OCI-LY3 (cell line): Measurements from ENCODE around the gene TECR.

Experiments
- H2AFZ ChIP-seq: fragments of 200-600, 300-600 bp; shearing (Covaris generic); 2 replicates; pipeline ENCODE4 v1.6.0; 2014; ENCODE audit warnings: antibody characterized with exemption, low read depth, low read length
- H3K27ac ChIP-seq: fragments of 200-600, 300-600 bp; sonication (generic); 2 replicates; pipeline ENCODE4 v1.5.1; 2014; ENCODE audit warnings: mild to moderate bottlenecking, low read length, moderate library complexity, mixed read lengths
- H3K27me3 ChIP-seq: fragments of 200-600, 300-600 bp; sonication (generic); 2 replicates; pipeline ENCODE4 v1.6.1; 2014; ENCODE audit warnings: low read depth, low read length, mixed read lengths
- H3K36me3 ChIP-seq: fragments of 200-600, 300-600 bp; sonication (generic); replicated peaks from 2 replicates; pipeline ENCODE3; 2014; ENCODE audit warnings: low read depth, low read length, mixed read lengths
- H3K4me1 ChIP-seq: fragments of 300-600, 200-600 bp; sonication (generic); 2 replicates; pipeline ENCODE4 v1.6.1; 2014; ENCODE audit warnings: low read length, mixed read lengths
- H3K4me2 ChIP-seq: fragments of 200-600, 300-600 bp; sonication (generic); 2 replicates; pipeline ENCODE4 v1.6.1; 2014; ENCODE audit warnings: low read length, mixed read lengths
- H3K4me3 ChIP-seq: fragments of 300-600, 200-600 bp; sonication (generic); 2 replicates; pipeline ENCODE4 v1.5.1; 2014; ENCODE audit warnings: antibody characterized with exemption, mild to moderate bottlenecking, low read length, moderate library complexity
- H3K79me2 ChIP-seq: fragments of 300-600, 200-600 bp; shearing (Covaris generic); 2 replicates; pipeline ENCODE4 v1.6.1; 2014; ENCODE audit warnings: mild to moderate bottlenecking, low read length, mixed read lengths
- H3K9ac ChIP-seq: fragments of 300-600, 200-600 bp; shearing (Covaris generic); 2 replicates; pipeline ENCODE4 v1.6.0; 2014; ENCODE audit warnings: mild to moderate bottlenecking, low read length, moderate library complexity
- H3K9me3 ChIP-seq: fragments of 200-600, 300-600 bp; shearing (Covaris generic); 2 replicates; pipeline ENCODE4 v1.6.1; 2014; ENCODE audit warnings: low read length, mixed read lengths; ENCODE audit not compliant: insufficient read depth
- H4K20me1 ChIP-seq: fragments of 200-600, 300-600 bp; sonication (generic); 2 replicates; pipeline ENCODE4 v1.6.1; 2016; ENCODE audit warnings: low read length, mixed read lengths; ENCODE audit not compliant: insufficient read depth
- EZH2phosphoT487 ChIP-seq: fragments of 200-600 bp; shearing (Covaris generic); IDR thresholded peaks from 2 replicates; pipeline ENCODE4 v1.6.1; 2018; ENCODE audit warnings: antibody characterized with exemption, mixed run types, low read depth
- TF ChIP-seq, protein P1 (sequence below): fragments of 200-600, 300-600 bp; sonication (generic); IDR thresholded peaks from 2 replicates; pipeline ENCODE4 v1.5.1; 2014; ENCODE audit warnings: antibody characterized with exemption, low read length, low read depth

TECR gene

DNA sequence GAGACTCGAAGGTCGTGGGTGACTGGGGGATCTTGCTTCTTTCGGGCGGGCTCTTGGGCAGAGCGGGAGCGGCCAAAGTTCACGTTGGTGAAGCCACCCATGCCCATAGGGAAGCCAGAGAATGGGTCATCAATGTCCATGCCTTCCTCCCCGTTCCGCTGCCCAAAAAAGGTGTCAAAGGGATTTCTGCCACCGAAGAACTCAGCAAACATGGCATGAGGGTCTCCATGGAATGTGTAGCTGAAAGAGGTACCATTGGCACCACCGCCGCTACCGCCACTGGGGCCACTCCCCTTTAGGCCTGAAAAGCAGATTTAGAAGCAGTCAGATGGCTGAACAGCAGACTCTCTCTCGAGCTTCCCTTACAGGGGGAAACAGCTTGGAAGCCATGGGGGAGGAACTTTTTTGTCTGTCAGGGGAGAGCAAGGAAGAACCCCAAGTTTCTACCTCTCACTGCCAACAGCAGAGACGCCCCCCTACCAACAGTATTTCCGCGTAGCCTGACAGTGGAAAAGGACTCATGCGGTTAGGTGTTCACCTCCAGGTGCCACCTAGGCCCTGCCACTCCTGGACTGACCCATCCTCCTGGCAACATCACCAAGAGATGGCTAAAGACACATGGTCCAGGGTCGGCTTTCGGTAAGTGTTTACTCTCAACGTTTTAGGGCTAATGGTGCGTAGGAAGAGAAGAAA is 12.5 kb upstream of the TECR start:
- H2AFZ ChIP-seq: no peak overlapping the region
- H3K4me2 ChIP-seq: peak overlapping the region; percentile 88
- H3K4me1 ChIP-seq: peaks cover 15% of the 10 kb centered on the region
- peak overlapping the region; percentile 89 for H3K9ac ChIP-seq
- peaks cover 31% of the 10 kb centered on the region for H3K79me2 ChIP-seq
- H3K27ac ChIP-seq: no peak overlapping the region; the same call in 1 of the 2 replicates
- H3K36me3 ChIP-seq: peaks cover 31% of the 10 kb centered on the region
- no peaks in the 10 kb centered on the region for H3K9me3 ChIP-seq
- H3K4me3 ChIP-seq: peak overlapping the region; percentile 81
- peaks cover 24% of the 10 kb centered on the region for H4K20me1 ChIP-seq
- no peaks in the 10 kb centered on the region for H3K27me3 ChIP-seq
- TF ChIP-seq, protein P1, sequence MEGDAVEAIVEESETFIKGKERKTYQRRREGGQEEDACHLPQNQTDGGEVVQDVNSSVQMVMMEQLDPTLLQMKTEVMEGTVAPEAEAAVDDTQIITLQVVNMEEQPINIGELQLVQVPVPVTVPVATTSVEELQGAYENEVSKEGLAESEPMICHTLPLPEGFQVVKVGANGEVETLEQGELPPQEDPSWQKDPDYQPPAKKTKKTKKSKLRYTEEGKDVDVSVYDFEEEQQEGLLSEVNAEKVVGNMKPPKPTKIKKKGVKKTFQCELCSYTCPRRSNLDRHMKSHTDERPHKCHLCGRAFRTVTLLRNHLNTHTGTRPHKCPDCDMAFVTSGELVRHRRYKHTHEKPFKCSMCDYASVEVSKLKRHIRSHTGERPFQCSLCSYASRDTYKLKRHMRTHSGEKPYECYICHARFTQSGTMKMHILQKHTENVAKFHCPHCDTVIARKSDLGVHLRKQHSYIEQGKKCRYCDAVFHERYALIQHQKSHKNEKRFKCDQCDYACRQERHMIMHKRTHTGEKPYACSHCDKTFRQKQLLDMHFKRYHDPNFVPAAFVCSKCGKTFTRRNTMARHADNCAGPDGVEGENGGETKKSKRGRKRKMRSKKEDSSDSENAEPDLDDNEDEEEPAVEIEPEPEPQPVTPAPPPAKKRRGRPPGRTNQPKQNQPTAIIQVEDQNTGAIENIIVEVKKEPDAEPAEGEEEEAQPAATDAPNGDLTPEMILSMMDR: no peak
- no peak for TF ChIP-seq EZH2phosphoT487

DNA sequence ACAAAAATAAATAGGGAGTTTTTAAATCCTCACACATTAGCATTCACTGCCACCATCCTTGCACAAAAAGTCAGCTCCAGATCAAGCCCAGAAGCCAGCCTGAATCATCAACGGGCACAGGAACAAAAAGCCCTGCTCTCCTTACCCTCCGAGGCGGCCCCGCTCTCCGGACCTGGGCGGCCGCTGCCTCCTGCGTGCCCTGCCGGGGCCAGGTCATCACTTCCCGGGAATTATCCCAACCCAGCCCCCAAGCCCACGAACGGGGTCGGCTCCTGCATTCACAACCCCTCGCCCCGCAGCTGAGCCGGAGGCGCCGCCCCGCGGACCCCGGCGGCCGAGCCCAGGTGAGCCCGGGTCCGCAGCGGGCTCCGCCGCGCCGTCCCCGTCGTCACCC is 12.0 kb upstream of the TECR start:
- Histone ChIP-seq H3K27ac (peak overlapping the region; percentile 83), H2AFZ (no peak overlapping the region), H3K36me3 (peaks cover 31% of the 10 kb centered on the region), H3K4me3 (peak overlapping the region; percentile 81), H3K9me3 (no peaks in the 10 kb centered on the region), H3K4me1 (peaks cover 15% of the 10 kb centered on the region), H3K79me2 (peaks cover 31% of the 10 kb centered on the region), H4K20me1 (peaks cover 24% of the 10 kb centered on the region), H3K9ac (peak overlapping the region; percentile 89), H3K27me3 (no peaks in the 10 kb centered on the region), H3K4me2 (peak overlapping the region; percentile 88)
- TF ChIP-seq, protein P1: no peak

DNA sequence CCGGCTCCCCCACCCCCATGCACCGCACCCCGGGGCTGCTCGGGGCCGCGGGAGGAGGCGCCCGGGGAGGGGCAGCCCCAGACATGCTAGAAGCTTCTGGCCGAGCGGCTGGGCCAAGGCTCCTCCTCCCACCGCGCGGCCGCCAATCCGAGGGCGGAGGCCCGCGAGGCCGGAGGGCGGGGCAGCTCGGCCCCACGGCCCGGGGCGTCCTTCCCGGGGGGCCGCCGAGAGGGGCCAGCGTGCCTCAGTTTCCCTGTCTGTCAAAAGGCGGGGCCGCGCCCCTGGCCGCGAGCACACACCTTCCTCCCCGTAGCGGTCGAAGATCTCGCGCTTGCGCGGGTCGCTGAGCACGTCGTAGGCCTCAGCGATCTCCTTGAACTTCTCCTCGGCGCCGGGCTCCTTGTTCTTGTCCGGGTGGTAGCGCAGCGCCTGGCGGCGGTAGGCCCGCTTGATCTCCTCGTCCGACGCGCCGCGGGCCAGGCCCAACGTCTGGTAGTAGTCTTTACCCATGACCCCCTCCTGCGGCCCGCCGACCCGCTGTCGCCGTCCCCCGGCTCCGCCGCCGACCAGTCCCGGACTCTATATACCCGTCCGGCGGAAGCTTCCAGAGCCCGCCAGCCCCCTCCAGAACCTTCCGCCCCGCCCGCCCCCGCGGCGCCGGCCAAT is 11.4 kb upstream of the TECR start, which contains the start of gene DNAJB1:
Gene DNAJB1 (minus strand): TSS at position 558 of the 666 bp plus-strand sequence. CDS start 48 bp downstream, at position 510.
- TF ChIP-seq, protein P1: no peak
- TF ChIP-seq EZH2phosphoT487: no peak
- H2AFZ ChIP-seq: peak within 1 kb of the TSS; percentile 81; the same call in 1 of the 2 replicates
- H3K27me3 ChIP-seq: no peaks in the 10 kb centered on the region
- peaks cover 26% of the 10 kb centered on the region for H3K36me3 ChIP-seq
- H3K4me2 ChIP-seq: peak within 1 kb of the TSS; percentile 88
- peaks cover 31% of the 10 kb centered on the region for H3K79me2 ChIP-seq
- no peaks in the 10 kb centered on the region for H3K9me3 ChIP-seq
- peaks cover 15% of the 10 kb centered on the region for H3K4me1 ChIP-seq
- peak within 1 kb of the TSS; percentile 82 for H3K4me3 ChIP-seq
- H4K20me1 ChIP-seq: peaks cover 24% of the 10 kb centered on the region
- H3K27ac ChIP-seq: peak within 1 kb of the TSS; percentile 83
- H3K9ac ChIP-seq: peak within 1 kb of the TSS; percentile 89

DNA sequence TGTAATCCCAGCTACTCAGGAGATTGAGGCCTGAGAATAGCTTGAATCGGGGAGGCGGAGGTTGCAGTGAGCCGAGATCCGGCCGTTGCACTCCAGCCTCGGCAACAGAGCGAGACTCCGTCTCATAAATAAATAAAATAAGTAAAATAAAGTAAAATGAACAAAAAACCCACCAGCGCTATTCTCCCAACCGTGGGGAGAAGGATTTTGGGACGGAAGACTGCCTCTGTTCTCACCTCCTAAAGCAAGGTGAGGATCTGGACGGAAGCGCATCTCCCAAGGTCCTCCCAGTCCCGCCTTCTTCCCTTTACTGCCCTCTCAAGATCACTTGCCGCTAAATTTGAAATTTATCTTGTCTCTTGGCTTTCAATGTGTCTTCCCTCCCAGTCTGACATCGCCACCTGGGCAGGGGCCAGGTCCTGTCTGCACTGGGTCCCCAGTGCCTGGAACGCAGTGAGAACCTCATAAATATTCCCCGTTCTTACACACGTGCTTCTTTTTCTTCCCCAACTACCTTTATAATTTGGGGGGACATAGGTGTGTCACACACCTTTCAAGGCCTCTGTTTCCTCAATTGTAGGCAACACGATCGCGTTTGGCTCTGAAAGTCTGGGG is 10.0 kb upstream of the TECR start:
- Histone ChIP-seq H3K9ac (peak overlapping the region; percentile 79), H2AFZ (no peak overlapping the region), H3K4me1 (peaks cover 15% of the 10 kb centered on the region), H3K4me2 (peak overlapping the region; percentile 86), H3K4me3 (peak overlapping the region; percentile 82), H3K27me3 (no peaks in the 10 kb centered on the region), H3K9me3 (no peaks in the 10 kb centered on the region), H3K79me2 (peaks cover 31% of the 10 kb centered on the region), H4K20me1 (peaks cover 22% of the 10 kb centered on the region), H3K27ac (peak overlapping the region; percentile 78), H3K36me3 (peaks cover 18% of the 10 kb centered on the region)
- TF ChIP-seq EZH2phosphoT487: no peak
- TF ChIP-seq, protein P1: no peak
